GM13976 (cell line): ENCODE data around the gene EEFSEC.

Experiments used
- DNase-seq: peaks from one replicate; pipeline ENCODE4 v3.0.0; 2012; ENCODE audit warnings: low spot score
- CTCF ChIP-seq: IDR thresholded peaks from 2 replicates; pipeline ENCODE4 v1.5.1; 2012; ENCODE audit warnings: borderline replicate concordance, mild to moderate bottlenecking; ENCODE audit not compliant: insufficient read depth; ENCODE audit errors: extremely low read depth, missing control alignments, control extremely low read depth
- in situ Hi-C: fragments of 300-500 bp; cut with MboI; formaldehyde crosslinking; loops from one replicate; pipeline ENCODE4 v1.12.0; 2022; ENCODE audit warnings: low sequenced_read_pairs, mixed read lengths, inconsistent platforms; ENCODE audit not compliant: unreplicated experiment

EEFSEC gene

GRCh38 chr3:128198313-128198712 lies 45.0 kb downstream of the EEFSEC start:
- no peak for DNase-seq
- TF ChIP-seq CTCF: no peak
- in situ Hi-C loops: no loop called here

- no peak for TF ChIP-seq CTCF
- no peak for DNase-seq
- in situ Hi-C loops: no loop called here
Observed at GRCh38 chr3:128199110-128199509, 45.8 kb downstream of the EEFSEC start.

- TF ChIP-seq CTCF: no peak
- DNase-seq: no peak
- in situ Hi-C loops: no loop called here
Observed at GRCh38 chr3:128201158-128201755, 48.0 kb downstream of the EEFSEC start.

DNA sequence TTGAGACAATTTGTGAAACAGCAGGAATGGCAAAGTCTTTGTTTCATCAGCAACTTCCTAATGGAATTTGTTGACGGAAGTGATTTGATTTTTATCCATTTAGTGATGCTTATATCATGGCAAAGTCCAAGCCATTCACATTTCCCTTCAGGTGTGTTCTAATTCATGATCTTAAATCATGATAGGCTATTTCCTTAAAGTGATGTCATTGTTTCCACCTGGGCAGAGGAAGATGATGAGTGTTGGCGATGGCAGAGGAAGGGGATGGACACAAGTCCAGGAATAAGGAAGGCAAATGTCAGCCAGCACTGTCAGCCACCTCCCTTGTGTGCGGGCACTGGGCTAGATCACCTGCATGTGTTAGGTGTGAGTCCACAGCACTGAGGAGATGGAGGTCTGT lies 49.9 kb downstream of the EEFSEC start:
- DNase-seq: no peak
- in situ Hi-C loops: no loop called here
- no peak for TF ChIP-seq CTCF

GRCh38 chr3:128205558-128206145 lies 52.4 kb downstream of the EEFSEC start:
- in situ Hi-C loops: no loop called here
- no peak for DNase-seq
- TF ChIP-seq CTCF: no peak

DNA sequence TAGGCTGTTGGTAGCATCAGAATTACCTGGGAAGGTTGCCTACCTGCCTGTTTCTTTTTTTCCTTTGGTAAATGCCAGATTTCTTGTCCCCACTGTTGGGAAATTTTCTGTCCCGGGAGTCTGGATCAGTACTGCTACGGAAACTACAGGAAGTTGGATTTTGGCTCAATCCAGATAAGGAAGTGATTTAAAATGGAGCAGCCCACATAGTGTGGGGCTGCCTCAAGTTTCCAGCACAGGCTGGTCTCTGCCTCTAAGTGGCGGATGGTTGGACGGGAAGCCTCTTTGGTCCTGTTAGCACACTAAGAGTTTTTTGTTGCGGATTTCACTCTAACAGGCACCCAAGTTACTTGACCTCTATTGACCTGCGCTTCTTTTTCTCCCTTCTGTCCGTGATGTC lies 54.7 kb downstream of the EEFSEC start:
- TF ChIP-seq CTCF: no peak
- DNase-seq: no peak
- in situ Hi-C loops: no loop called here
